ENCODE measurements around the gene MLKL.

Gene MLKL

DNA sequence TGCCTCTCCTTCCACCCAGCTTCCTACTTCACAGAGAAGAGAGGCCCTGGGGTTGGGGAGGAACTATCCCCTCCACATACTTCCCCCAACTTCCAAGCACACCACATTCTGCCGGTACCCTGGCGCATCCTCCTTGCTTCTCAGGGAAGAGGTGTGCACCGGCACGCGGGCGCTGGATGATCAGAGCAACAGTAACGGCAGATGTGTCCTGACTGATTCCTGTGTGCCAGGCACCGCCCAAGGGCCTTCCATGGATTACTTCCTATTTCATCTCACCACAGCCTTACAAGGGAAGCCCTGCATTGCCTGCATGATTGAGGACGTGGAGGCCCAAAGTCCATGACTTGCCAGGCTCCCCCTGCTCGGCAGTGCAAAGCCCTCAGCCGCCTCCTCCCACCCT lies 21.1 kb upstream of the MLKL start:
- H3K27ac Mint-ChIP-seq, result no peak overlapping the region
- no peaks in the 10 kb centered on the region for H3K4me1 Mint-ChIP-seq
- DNase-seq (no peak), ATAC-seq (no peak)
- peaks cover 0 to 5% of the 10 kb centered on the region in 2 donors for H3K9me3 Mint-ChIP-seq
- no peaks in the 10 kb centered on the region for H3K27me3 Mint-ChIP-seq
- no peak overlapping the region for H3K4me3 Mint-ChIP-seq

DNA sequence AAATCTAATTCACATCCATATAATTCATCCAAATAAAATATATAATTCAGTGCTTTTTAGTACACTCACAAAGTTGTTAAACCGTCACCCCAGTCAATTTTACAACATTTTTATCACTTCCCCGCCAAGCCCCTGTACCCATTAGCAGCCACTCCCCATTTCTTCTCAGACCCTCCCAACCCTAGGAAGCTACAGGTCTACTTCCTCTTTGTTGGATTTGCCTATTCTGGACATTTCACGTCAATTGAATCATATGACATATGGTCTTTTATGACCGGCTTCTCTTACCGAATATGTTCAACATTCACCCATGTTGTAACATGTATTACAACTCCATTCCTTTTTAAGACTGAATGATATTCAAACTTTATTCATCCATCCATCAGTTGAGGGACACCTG lies 19.9 kb upstream of the MLKL start:
- ATAC-seq, result no peak
- DNase-seq, result no peak
- Mint-ChIP-seq H3K27me3 (no peaks in the 10 kb centered on the region), H3K4me3 (no peak overlapping the region), H3K4me1 (no peaks in the 10 kb centered on the region), H3K27ac (no peak overlapping the region), H3K9me3 (no peaks in the 10 kb centered on the region)

DNA sequence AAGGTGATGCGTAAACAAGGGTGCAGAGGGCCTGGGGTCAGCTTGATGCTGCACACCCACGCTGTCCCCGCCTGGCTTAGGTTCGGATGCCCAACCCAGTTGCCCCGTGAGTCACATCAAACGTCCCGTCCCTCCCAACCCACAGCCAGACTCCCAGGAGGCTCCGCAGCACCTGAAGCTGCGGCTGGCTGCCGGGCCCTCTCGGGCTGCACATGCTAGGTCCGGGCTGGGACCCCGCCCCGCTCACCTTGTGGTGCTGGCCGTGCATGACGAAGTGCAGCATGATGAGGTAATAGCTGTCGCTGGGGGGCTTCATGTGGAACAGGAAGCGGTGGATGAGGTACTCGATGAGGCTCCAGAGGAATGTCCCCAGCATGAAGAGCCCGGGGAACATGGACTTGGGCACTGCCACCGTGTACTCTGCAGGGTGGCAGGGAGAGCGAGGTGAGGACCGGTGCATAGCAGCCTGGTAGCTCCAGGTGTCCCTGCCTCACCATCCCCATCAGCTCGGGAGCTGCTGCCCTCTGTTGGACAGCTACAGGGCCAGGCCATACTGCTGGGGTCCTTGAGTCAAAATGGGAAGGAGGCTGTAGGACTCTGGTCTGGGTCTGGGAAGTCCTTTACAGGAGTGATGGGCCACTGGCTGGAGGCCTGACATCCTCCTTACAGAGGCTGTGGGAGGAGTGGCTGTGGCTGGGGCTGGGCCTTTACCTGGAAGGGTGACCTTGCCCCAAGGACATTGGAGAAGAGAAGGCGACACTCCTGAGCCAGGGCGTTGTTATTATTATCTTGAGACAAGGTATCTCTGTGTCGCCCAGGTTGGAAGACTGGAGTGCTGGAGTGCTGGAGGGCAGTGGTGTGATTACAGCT lies 18.3 kb upstream of the MLKL start:
- DNase-seq (no peak), ATAC-seq (no peak)
- H3K4me3 Mint-ChIP-seq, result no peak overlapping the region
- H3K27me3 Mint-ChIP-seq, result no peaks in the 10 kb centered on the region
- peak overlapping the region in 1 of 2 donors; percentile 51 for H3K27ac Mint-ChIP-seq
- H3K4me1 Mint-ChIP-seq, result no peaks in the 10 kb centered on the region
- no peaks in the 10 kb centered on the region for H3K9me3 Mint-ChIP-seq

DNA sequence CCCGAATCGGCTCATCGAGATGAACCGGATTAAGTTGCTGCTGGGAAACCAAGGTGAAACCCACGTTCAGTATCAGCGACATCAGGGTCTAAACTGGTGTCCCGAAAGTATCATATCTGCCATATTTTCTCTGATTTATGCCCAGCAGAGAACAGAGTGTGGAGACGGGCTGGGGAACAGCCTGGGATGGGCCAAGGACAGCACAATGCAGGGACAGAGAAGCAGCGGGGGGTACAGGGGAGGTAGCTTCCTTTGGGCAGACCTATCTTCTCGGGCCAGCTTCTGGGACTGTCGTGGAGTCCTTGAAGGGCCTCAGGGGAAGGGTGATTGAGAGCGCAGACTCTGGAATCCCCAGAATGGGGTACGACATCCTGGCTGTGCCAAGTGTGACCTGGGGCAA lies 17.5 kb upstream of the MLKL start:
- DNase-seq (no peak), ATAC-seq (no peak)
- Mint-ChIP-seq H3K27me3 (no peaks in the 10 kb centered on the region), H3K27ac (no peak overlapping the region), H3K4me3 (no peak overlapping the region), H3K9me3 (no peaks in the 10 kb centered on the region), H3K4me1 (no peaks in the 10 kb centered on the region)

DNA sequence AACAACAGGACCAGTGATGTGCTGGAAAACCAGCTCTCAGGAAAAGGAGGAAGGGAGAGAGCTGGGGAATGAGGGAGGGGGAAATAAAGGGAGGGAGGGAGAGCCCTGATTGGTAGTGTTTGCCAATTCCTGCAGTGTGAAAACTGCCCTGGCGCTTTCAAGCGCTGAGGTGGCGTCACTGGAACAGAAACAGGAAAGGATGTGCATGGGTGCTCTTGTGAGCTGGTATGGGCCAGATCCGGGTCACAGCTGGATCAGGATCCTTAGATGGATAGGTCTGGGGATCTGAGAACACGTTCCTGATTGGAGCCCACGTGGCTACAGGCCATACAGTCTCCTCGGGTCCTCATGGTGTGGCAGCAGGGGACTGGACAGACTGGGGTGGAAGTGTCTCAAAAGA lies 16.7 kb upstream of the MLKL start:
- no peaks in the 10 kb centered on the region for H3K27me3 Mint-ChIP-seq

DNA sequence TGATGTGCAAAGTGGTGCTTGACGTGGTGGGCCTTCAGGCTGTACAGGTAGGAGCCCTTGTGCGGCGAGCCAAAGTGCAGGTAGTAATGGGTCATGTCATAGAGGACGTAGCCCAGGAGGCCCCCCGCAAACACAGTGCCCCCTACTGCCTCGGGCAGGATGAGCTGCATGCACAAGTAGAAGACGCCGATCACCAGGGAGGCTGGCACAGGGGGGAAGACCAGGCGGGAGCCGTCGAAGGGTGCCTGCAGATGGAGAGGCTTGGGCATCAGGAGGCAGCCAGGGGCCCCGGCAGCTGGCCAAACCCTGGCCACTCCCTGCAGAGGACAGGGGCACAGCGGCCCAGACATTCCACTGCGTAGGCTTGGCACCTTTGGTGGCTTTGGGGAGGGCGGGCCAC lies 15.7 kb upstream of the MLKL start:
- Mint-ChIP-seq H3K4me3 (no peak overlapping the region), H3K4me1 (no peaks in the 10 kb centered on the region), H3K9me3 (no peaks in the 10 kb centered on the region), H3K27me3 (no peaks in the 10 kb centered on the region), H3K27ac (no peak overlapping the region)
- no peak for ATAC-seq
- DNase-seq, result no peak

More for the DNA sequence above, 16.7 kb upstream of the MLKL start:
- Mint-ChIP-seq H3K4me1 (no peaks in the 10 kb centered on the region), H3K9me3 (no peaks in the 10 kb centered on the region), H3K27ac (peak overlapping the region in 1 of 2 donors; percentile 64), H3K4me3 (no peak overlapping the region)
- ATAC-seq (no peak), DNase-seq (no peak)

DNA sequence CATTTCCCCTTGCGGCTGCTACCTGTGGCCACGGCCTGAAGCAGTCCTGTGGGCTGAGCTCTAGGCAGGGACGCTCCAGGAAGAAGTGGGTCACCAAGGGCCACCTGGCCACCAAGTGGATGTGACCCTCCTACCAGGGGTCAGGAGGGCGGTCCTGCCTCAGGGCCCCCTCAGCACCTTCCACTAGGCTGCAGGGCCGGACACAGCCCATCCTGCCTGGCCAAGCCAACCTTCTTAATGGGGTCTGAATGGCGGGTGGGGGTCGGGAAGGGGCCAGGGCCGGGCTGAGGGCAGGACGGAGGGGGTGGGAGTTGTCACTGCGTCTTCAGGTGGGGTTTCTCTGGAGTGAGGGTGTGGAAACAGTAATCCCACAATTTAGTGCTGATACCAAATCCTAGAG lies 13.2 kb upstream of the MLKL start:
- H3K4me1 Mint-ChIP-seq, result no peaks in the 10 kb centered on the region
- H3K27ac Mint-ChIP-seq, result no peak overlapping the region
- no peak for ATAC-seq
- DNase-seq, result no peak
- no peaks in the 10 kb centered on the region for H3K9me3 Mint-ChIP-seq
- H3K27me3 Mint-ChIP-seq, result no peaks in the 10 kb centered on the region
- no peak overlapping the region for H3K4me3 Mint-ChIP-seq

DNA sequence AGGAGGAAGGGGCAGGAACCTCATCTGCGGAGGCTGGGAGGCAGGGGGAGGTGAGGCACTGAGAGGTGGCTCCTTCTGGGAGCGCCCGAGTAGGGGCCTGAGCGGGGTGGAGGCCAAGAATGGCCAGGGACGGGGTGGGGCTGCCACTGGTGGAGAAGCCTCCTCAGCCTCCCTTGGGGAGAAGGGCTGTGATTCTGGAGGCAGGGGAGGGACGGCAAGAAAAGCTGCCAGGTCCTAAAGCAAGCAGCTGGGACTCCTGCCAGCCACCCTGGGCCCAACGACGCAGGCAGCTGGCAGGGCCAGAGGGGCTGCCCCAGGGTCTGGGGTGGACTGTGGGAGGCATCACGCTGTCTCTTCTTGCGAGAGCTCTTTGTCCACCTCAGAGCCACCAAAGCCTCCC lies 12.7 kb upstream of the MLKL start:
- H3K4me1 Mint-ChIP-seq, result no peaks in the 10 kb centered on the region
- no peaks in the 10 kb centered on the region for H3K27me3 Mint-ChIP-seq
- DNase-seq (no peak), ATAC-seq (no peak)
- no peak overlapping the region for H3K27ac Mint-ChIP-seq
- no peak overlapping the region for H3K4me3 Mint-ChIP-seq
- no peaks in the 10 kb centered on the region for H3K9me3 Mint-ChIP-seq

DNA sequence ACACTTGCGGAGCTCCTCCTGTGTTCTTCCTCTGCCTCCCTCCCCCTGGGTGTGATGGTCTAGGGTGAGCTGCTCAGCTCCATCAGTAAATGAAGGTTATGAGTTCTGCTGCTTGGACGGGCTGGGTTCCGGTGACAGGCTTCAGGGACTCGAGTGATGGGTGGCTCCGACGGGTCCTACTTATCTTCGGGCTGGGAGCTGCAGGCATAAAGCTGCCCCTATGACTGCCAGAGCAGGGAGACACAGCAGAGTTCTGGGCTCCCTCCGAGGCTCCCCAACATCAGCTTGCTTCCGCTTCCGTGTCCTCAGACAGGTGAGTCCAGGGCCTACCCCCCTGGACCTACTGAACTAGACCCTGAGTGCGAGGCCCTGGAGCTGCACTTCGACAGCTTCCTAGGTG lies 11.3 kb upstream of the MLKL start:
- Mint-ChIP-seq H3K27me3 (no peaks in the 10 kb centered on the region), H3K4me1 (no peaks in the 10 kb centered on the region), H3K27ac (no peak overlapping the region), H3K9me3 (no peaks in the 10 kb centered on the region), H3K4me3 (no peak overlapping the region)
- no peak for ATAC-seq
- no peak for DNase-seq

DNA sequence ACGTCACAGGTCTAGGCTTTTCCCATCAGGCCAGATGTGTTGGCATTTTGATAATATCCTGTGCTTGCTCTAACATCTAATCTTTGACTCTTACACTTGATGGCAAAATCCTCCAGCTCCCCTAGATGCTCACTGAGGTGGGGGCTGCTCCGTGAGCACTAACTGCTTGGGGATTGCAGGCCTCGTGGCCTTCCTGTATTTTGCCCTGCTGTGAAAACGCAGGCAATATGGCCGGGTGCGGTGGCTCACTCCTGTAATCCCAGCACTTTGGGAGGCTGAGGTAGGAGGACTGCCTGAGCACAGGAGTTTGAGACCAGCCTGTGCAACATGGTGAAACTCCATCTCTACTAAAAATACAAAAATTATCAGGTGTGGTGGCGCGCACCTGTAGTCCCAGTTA lies 9.7 kb upstream of the MLKL start:
- Mint-ChIP-seq H3K4me1 (peaks cover 5% of the 10 kb centered on the region), H3K9me3 (no peaks in the 10 kb centered on the region), H3K4me3 (no peak overlapping the region), H3K27ac (no peak overlapping the region), H3K27me3 (no peaks in the 10 kb centered on the region)
- DNase-seq (no peak), ATAC-seq (no peak)

DNA sequence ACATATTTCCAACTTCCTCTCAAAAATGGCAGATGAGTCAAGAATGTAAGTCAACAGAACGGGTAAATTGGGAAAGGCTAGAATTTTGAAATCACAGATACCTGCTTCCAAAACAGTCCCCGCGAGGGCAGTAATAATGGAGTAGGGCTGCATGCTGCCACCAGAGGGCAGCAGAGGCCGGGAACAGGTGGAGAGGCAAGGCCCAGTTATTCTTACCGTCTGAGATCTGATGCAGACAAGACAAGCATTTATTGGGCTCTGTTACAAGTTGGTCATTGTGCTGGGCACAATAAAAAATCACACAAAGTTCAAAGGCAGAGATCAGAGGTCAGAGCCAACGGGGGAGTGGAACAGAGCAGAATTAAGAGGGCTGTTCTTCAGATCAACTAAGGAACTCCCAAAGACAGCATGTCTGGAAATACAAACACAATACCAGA lies 8.8 kb upstream of the MLKL start:
- H3K9me3 Mint-ChIP-seq, result no peaks in the 10 kb centered on the region
- peak; percentile 79 for DNase-seq
- H3K27ac Mint-ChIP-seq, result no peak overlapping the region
- peaks cover 13% of the 10 kb centered on the region for H3K4me1 Mint-ChIP-seq
- H3K27me3 Mint-ChIP-seq, result no peaks in the 10 kb centered on the region
- H3K4me3 Mint-ChIP-seq, result no peak overlapping the region
- peak; percentile 91 for ATAC-seq

DNA sequence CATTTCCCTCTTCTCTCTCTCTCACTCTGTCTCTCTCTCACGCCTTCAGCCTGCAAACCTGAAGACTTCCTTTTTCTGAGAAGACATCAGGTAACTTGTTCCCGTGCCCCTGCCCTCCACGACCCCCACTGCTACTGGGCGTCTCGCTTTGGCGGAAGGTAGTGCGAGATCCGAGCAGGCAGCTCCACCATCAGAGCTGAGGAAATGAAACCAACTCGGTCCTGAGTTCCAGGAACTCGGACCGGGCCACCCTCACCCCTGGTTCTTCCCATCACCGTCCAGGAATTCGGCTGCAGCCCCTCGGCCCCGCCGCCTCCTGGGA lies 585 bp downstream of the MLKL start:
- Mint-ChIP-seq H3K4me1 (peaks cover 78% of the 10 kb centered on the region), H3K27me3 (no peaks in the 10 kb centered on the region)
- peak; percentile 37 for ATAC-seq

DNA sequence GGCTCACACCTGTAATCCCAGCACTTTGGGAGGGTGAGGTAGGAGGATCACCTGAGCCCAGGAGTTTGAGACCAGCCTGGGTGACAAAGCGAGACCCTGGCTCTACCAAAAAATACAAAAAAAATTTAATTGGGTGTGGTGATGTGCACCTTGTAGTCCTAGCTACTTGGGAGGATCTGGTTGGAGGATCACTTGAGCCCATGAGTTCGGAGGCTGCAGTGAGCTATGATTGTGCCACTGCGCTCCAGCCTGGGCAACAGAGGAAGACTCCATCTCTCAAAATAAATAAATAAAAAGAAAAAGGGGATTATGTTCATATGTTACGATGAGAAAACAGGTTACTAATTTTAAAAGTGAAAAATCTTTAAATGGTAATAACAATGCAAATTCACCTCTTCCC lies 996 bp downstream of the MLKL start:
- peak overlapping the region; percentile 76 to 87 for H3K27ac Mint-ChIP-seq
- no peaks in the 10 kb centered on the region for H3K27me3 Mint-ChIP-seq
- ATAC-seq (no peak), DNase-seq (no peak)
- H3K4me1 Mint-ChIP-seq, result peaks cover 74% of the 10 kb centered on the region
- peak overlapping the region; percentile 74 to 97 for H3K4me3 Mint-ChIP-seq
- no peaks in the 10 kb centered on the region for H3K9me3 Mint-ChIP-seq

More for the DNA sequence above, 585 bp downstream of the MLKL start:
- Mint-ChIP-seq H3K9me3 (no peaks in the 10 kb centered on the region), H3K27ac (peak overlapping the region; percentile 99 to 100), H3K4me3 (peak overlapping the region; percentile 97)
- DNase-seq, result peak in 1 of 2 donors; percentile 32

DNA sequence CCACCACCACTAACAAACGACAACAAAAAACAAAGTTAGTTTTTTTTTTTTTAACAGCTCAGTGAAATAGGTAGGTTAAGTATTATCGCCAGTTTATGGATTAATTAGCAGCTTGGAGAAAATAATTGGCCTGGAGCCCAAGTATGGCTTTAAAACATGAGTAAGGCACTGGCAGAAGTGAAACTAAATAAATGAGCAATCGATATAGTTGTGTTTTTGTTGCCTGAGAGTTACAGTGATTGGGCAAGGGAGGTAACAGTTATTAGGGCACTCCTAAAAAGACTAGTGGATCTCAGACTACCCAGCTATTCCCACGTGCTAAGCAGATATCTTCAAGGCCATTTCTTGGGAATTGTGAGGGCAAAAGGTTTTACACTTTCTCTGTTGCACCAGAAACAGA lies 2.4 kb downstream of the MLKL start:
- Mint-ChIP-seq H3K4me3 (peak overlapping the region; percentile 74 to 97), H3K4me1 (peaks cover 74% of the 10 kb centered on the region), H3K9me3 (no peaks in the 10 kb centered on the region), H3K27ac (no peak overlapping the region), H3K27me3 (no peaks in the 10 kb centered on the region)
- DNase-seq, result no peak
- no peak for ATAC-seq

DNA sequence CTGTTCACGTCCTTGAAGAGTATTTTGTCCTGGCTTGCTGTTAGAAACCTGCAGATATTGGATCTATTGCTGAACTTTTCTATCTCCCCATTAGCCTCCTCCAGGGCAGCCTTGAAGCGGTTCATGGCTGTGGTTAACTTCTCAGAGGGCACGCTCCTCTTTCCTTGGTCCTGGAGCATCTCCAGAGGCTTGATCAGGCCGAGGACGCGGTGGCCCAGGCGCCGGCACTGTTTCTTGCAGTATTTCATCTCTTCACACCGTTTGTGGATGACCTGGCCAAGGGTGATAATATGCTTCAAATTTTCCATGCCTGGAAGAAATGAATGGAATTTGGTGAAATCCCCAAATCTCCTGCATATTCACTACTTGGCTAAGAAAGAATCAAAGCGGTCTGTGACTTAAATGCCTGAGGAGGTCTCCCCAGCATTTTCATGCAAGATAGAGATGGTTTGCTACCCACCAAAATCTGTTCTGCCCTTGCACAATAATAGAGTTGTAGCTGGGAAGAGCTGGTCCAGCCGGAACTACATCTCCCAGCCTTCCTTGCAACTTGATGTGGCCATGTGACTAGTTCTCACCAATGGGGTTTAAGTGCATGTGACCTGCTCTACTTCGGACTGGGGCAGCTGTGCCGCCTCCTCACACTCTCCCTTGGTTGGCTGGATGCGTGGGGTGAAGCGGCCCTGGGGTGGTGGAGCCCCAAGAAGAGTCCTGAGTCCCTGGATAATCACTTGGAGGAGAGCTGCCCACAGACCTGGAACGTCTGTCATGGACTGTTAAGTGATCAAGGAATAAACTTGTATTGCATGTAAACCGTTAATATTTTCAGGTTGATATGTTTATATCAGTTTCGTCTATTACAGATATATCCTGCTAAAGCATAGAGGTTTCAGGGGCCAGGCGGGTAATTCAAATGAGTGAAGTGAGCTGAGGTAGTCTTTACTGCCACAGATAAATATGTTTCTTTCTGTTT lies 4.9 kb downstream of the MLKL start:
- DNase-seq, result peak; percentile 54 to 69
- H3K4me1 Mint-ChIP-seq, result peaks cover 66% of the 10 kb centered on the region
- H3K27ac Mint-ChIP-seq, result peak overlapping the region; percentile 10 to 36
- ATAC-seq, result peak; percentile 84
- H3K27me3 Mint-ChIP-seq, result no peaks in the 10 kb centered on the region
- H3K4me3 Mint-ChIP-seq, result peak overlapping the region; percentile 83 to 87
- H3K9me3 Mint-ChIP-seq, result no peaks in the 10 kb centered on the region
